ENCODE measurements around the gene THEMIS. TPM values are rescaled to one million over a fixed set of nuclear protein-coding genes. Genes with fewer than 3 reads are reported as not detected.

The THEMIS gene
- total RNA-seq, 1 donor from 2014 or later: not detected

DNA sequence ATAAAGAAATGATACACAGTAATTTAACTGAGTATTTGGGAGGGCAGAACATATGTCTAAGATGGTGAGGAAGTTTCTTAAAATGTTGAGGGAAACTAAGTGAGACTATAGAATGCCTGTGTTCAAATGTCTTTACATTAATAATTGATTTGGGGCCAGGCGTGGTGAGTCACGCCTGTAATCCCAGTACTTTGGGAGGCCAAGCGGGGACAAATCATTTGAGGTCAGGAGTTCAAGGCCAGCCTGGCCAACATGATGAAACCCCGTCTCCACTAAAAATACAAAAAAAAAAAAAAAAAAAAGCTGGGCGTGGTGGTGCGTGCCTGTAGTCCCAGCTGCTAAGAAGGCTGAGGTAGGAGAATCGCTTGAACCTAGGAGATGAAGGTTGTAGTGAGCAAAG lies 66.7 kb downstream of the THEMIS start:
- no peaks in the 10 kb centered on the region for H3K4me1 ChIP-seq
- no peaks in the 10 kb centered on the region for H3K27me3 ChIP-seq
- DNase-seq (ENCODE audit: low spot score in 2 of 2): no peak
- no peaks in the 10 kb centered on the region for H3K9me3 ChIP-seq
- H3K4me3 ChIP-seq: no peak overlapping the region
- H3K36me3 ChIP-seq: no peaks in the 10 kb centered on the region
- TF ChIP-seq, protein P1, sequence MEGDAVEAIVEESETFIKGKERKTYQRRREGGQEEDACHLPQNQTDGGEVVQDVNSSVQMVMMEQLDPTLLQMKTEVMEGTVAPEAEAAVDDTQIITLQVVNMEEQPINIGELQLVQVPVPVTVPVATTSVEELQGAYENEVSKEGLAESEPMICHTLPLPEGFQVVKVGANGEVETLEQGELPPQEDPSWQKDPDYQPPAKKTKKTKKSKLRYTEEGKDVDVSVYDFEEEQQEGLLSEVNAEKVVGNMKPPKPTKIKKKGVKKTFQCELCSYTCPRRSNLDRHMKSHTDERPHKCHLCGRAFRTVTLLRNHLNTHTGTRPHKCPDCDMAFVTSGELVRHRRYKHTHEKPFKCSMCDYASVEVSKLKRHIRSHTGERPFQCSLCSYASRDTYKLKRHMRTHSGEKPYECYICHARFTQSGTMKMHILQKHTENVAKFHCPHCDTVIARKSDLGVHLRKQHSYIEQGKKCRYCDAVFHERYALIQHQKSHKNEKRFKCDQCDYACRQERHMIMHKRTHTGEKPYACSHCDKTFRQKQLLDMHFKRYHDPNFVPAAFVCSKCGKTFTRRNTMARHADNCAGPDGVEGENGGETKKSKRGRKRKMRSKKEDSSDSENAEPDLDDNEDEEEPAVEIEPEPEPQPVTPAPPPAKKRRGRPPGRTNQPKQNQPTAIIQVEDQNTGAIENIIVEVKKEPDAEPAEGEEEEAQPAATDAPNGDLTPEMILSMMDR (IDR thresholded peaks at IDR 0.05): no peak
- H3K27ac ChIP-seq: no peak overlapping the region
- intact Hi-C loops (cut with DNase I): no loop called here

DNA sequence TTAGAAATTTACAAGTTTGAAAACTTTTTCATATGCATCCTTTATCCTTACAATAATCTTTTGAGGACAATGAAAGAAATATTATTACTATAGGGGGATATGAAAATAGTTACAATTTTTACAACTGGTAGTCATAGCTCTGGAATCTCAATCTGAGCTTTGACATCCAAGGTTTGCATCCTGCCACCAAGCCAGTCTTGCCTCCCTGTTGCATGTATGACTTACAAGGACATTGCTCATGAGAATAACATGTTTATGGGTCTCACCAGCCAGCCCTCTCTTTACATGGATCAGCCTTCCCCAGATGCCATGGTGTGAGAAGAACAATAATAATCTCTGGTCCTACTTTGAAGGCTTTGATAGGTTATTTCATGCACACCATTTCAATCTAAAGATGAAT lies 67.5 kb downstream of the THEMIS start:
- TF ChIP-seq, protein P1 (IDR thresholded peaks at IDR 0.05): no peak
- H3K27me3 ChIP-seq: no peaks in the 10 kb centered on the region
- H3K4me1 ChIP-seq: no peaks in the 10 kb centered on the region
- intact Hi-C loops (cut with DNase I): no loop called here
- no peak for DNase-seq (ENCODE audit: low spot score in 2 of 2)
- no peaks in the 10 kb centered on the region for H3K36me3 ChIP-seq
- H3K27ac ChIP-seq: no peak overlapping the region
- H3K4me3 ChIP-seq: no peak overlapping the region
- no peaks in the 10 kb centered on the region for H3K9me3 ChIP-seq

DNA sequence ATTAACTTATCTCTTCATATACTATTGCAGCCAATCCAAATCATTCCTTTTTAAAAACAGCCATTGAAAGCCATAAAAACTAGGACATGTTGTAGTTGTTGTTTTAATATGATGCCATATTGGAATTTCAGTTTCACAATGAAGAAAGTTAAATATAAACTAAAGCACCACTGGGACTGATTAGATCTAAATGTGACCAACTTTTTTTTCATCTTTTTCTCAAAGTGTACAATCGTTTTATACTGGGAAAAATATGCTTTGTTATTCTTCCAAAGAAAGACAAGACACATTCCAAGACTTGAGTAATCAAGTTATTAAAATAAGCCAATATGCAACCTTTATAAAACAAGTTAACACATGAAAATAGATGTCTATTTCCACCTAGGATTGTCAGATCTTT lies 68.5 kb downstream of the THEMIS start:
- Histone ChIP-seq H3K27me3 (no peaks in the 10 kb centered on the region), H3K36me3 (no peaks in the 10 kb centered on the region), H3K4me3 (no peak overlapping the region), H3K27ac (no peak overlapping the region), H3K9me3 (no peaks in the 10 kb centered on the region), H3K4me1 (no peaks in the 10 kb centered on the region)
- DNase-seq (ENCODE audit: low spot score in 2 of 2): no peak
- TF ChIP-seq, protein P1 (IDR thresholded peaks at IDR 0.05): no peak
- intact Hi-C loops (cut with DNase I): no loop called here

DNA sequence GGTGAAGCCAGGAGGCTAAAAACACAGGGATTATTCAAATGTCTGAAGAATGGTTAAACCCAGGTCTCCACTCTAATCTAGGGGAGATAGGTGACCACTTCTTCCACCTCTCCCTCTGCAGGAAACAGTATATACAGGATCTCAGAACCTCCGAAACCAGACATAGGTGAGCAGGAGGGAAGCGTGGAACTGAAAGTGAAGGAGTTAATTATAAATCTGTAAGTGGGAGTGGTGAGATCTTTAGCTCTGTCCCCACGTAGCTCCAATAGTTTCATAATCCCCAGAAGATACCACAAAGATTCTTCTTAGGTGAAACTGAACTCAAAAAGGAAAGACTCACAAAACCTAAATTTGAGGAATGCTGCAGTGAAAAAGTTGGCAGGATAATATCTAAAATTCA lies 76.8 kb downstream of the THEMIS start:
- TF ChIP-seq, protein P1 (IDR thresholded peaks at IDR 0.05): no peak
- H3K4me3 ChIP-seq: no peak overlapping the region
- intact Hi-C loops (cut with DNase I): no loop called here
- H3K9me3 ChIP-seq: no peaks in the 10 kb centered on the region
- DNase-seq (ENCODE audit: low spot score in 2 of 2): no peak
- H3K27ac ChIP-seq: no peak overlapping the region
- H3K36me3 ChIP-seq: no peaks in the 10 kb centered on the region
- no peaks in the 10 kb centered on the region for H3K27me3 ChIP-seq
- no peaks in the 10 kb centered on the region for H3K4me1 ChIP-seq

DNA sequence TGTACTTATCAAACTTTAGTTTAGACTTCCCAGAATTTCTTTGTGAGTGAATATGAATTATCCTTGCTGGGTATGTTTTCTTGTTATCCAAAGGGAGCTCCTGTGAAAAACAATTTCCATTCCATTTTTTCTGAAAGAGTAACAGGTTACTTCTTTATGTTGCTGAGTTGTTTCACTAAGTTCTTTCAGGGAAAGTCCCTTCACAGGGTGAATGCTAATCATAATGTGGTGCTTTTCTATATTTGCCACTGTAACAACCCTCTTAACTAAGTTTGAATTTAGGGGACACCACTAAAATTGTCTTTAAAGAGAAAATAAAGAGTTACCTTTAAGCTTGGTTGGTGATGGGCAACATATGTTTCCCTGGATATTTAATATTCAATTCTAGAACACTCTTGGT lies 79.4 kb downstream of the THEMIS start:
- Histone ChIP-seq H3K4me1 (no peaks in the 10 kb centered on the region), H3K4me3 (no peak overlapping the region), H3K27me3 (no peaks in the 10 kb centered on the region), H3K27ac (no peak overlapping the region), H3K9me3 (no peaks in the 10 kb centered on the region), H3K36me3 (no peaks in the 10 kb centered on the region)
- TF ChIP-seq, protein P1 (IDR thresholded peaks at IDR 0.05): no peak
- intact Hi-C loops (cut with DNase I): no loop called here
- DNase-seq (ENCODE audit: low spot score in 2 of 2): no peak

DNA sequence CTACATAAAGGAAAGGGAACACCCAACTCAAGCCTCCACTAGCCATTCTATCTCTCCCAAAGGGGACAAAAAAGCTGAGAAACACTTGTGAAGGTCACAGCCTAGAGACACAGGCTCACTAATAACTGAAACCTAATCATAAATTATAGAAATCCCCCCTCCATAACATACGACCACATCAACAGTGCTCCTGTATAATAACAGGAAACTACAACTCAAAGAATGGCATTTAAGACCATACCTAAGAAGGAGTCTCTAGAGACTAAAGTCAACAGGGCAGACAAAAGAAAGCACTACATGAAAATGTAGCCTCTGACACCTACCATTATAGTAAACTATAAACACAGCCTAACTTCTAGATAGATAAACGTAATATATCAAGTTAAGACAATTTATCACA lies 82.7 kb downstream of the THEMIS start:
- no peak overlapping the region for H3K27ac ChIP-seq
- TF ChIP-seq, protein P1 (IDR thresholded peaks at IDR 0.05): no peak
- H3K36me3 ChIP-seq: no peaks in the 10 kb centered on the region
- H3K27me3 ChIP-seq: no peaks in the 10 kb centered on the region
- H3K4me1 ChIP-seq: no peaks in the 10 kb centered on the region
- H3K9me3 ChIP-seq: no peaks in the 10 kb centered on the region
- DNase-seq (ENCODE audit: low spot score in 2 of 2): no peak
- intact Hi-C loops (cut with DNase I): no loop called here
- no peak overlapping the region for H3K4me3 ChIP-seq
